Tibial artery (tissue), 4 donors: ENCODE results near the gene PNMT.

Experiments used
- DNase-seq, 2 donors: peaks; one replicate each; pipeline ENCODE4 v3.0.0-alpha.2; 2019
- H3K27ac ChIP-seq, 2 donors: fragments of 200-600 bp; sonication (generic) in 1 of 2; 1 replicate in 1 of 2; 2 replicates in 1 of 2; pipeline ENCODE4 v1.5.1; 2018 to 2019; ENCODE audit warnings: mild to moderate bottlenecking in 1 of 2
- H3K27me3 ChIP-seq, 2 donors: fragments of 200-600 bp; sonication (generic) in 1 of 2; one replicate each; pipeline versions ENCODE4 v1.5.1 to v1.6.0; 2016 to 2019
- H3K36me3 ChIP-seq, 3 donors: fragments of 200-600 bp; sonication (generic) in 2 of 3; one replicate each; pipeline ENCODE4 v1.5.1; 2016 to 2019; ENCODE audit warnings: mild to moderate bottlenecking in 2 of 3
- H3K4me1 ChIP-seq, 4 donors: fragments of 200-600 bp; sonication (generic) in 2 of 4; 1 replicate in 3 of 4; 2 replicates in 1 of 4; pipeline ENCODE4 v1.5.1; 2016 to 2019
- H3K4me3 ChIP-seq, 2 donors: fragments of 200-600 bp; sonication (generic) in 1 of 2; 1 replicate in 1 of 2; 2 replicates in 1 of 2; pipeline ENCODE4 v1.5.1; 2018 to 2019; ENCODE audit warnings: mild to moderate bottlenecking in 2 of 2
- H3K9me3 ChIP-seq, 3 donors: fragments of 200-600 bp; sonication (generic) in 1 of 3; one replicate each; pipeline ENCODE4 v1.5.1; 2016 to 2019
- intact Hi-C: fragments of 100-400 bp; cut with DNase I; formaldehyde crosslinking; loops from one replicate; pipeline ENCODE4 v1.15.0; 2023; ENCODE audit warnings: low total_unique reads
- TF ChIP-seq, protein P1 (sequence below), 2 experiments: fragments of 200-600 bp in 1 of 2; fragments of 450-650 bp in 1 of 2; IDR thresholded peaks; one replicate each; pipeline ENCODE4 v1.5.1; 2017 to 2019; ENCODE audit warnings: antibody characterized with exemption in 2 of 2, mild to moderate bottlenecking in 1 of 2, moderate library complexity in 1 of 2

Gene PNMT

DNA sequence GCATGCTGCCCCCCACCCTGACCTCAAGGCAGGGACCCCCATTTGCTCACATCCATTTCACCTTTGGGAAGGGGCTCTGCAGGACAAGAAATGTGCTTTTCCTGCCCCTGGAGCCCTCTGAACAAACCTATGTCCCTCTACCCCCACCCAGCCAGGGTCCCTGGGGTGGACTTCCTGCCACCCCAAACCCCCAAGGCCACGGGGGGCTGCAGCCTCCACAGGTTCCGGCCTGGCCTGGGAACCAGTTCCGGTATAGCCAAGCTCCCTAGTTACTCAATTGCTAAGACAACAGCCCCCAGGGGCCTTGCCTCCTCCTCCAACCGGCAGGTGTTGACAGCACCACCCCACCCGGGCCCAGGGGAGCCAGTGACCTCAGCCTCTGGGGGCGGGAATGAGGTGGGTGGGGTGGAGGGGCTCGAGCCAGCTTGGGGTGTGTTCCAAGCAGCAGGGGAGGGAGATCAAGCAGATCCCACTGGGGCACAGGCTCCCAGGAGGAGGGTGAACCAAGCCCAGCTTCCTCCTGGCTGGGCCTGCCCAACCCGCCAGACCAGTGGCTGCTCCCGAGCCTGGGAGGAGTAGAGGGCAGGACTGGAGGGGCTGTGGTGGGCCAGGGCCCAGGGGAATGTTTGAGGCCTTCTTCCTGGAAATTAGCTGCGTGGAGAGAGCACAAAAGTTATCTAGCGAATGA is 6.6 kb downstream of the PNMT start:
- TF ChIP-seq, protein P1, sequence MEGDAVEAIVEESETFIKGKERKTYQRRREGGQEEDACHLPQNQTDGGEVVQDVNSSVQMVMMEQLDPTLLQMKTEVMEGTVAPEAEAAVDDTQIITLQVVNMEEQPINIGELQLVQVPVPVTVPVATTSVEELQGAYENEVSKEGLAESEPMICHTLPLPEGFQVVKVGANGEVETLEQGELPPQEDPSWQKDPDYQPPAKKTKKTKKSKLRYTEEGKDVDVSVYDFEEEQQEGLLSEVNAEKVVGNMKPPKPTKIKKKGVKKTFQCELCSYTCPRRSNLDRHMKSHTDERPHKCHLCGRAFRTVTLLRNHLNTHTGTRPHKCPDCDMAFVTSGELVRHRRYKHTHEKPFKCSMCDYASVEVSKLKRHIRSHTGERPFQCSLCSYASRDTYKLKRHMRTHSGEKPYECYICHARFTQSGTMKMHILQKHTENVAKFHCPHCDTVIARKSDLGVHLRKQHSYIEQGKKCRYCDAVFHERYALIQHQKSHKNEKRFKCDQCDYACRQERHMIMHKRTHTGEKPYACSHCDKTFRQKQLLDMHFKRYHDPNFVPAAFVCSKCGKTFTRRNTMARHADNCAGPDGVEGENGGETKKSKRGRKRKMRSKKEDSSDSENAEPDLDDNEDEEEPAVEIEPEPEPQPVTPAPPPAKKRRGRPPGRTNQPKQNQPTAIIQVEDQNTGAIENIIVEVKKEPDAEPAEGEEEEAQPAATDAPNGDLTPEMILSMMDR (IDR thresholded peaks at IDR 0.05) = no peak
- Histone ChIP-seq H3K4me1 (peaks cover 7 to 76% (median 60%) of the 10 kb centered on the region in 4 donors), H3K36me3 (peaks cover 0 to 1% (median 0%) of the 10 kb centered on the region in 3 donors), H3K4me3 (peak overlapping the region in 1 of 2 donors; percentile 5), H3K9me3 (no peaks in the 10 kb centered on the region), H3K27ac (peak overlapping the region; percentile 84 to 88), H3K27me3 (no peaks in the 10 kb centered on the region)
- intact Hi-C loops = loop anchor here (5.0 kb wide), 1 partner anchor 38 kb away; the partner anchor contains the start of gene STARD3
- DNase-seq = peak; percentile 45 to 91

DNA sequence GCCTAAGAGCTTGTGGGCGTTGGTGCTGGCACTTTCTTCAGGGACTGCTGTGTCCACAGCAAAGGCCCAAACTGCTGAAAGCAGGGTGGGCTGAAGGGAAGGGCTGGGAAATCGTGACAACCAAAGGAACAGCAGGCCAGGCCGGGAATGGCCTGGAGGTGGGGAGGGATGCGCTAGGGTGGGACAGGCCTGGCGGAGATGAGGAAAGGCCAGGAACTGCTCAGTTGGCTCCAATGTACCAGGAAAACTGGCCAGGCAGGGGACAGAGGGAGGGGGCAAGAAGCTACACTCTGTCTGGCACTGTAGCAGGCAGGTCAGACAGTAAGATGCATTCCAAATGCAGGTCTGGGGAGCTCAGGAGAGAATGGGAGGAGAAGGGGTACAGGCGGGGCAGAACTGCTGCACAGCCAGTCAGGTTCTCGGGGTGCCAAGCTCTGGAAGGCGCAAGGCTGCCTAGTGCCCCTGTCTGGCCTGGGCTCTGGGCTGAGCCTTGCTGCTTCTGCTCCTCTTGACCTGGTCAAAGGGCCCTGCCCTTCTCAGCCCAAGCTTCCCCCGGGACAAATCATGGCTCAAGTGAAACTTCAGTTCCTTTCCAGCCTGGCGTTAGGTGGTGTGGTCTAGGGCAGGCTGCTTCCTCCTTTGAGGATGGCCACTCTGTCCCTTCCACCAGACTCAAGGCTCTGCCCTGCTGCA is 7.3 kb downstream of the PNMT start:
- Histone ChIP-seq H3K27ac (peak overlapping the region; percentile 84 to 88), H3K36me3 (peaks cover 0 to 8% (median 0%) of the 10 kb centered on the region in 3 donors), H3K4me3 (peak overlapping the region in 1 of 2 donors; percentile 5), H3K4me1 (peaks cover 7 to 83% (median 60%) of the 10 kb centered on the region in 4 donors), H3K27me3 (no peaks in the 10 kb centered on the region), H3K9me3 (no peaks in the 10 kb centered on the region)
- DNase-seq = no peak
- intact Hi-C loops = no loop called here
- TF ChIP-seq, protein P1 (IDR thresholded peaks at IDR 0.05) = no peak

DNA sequence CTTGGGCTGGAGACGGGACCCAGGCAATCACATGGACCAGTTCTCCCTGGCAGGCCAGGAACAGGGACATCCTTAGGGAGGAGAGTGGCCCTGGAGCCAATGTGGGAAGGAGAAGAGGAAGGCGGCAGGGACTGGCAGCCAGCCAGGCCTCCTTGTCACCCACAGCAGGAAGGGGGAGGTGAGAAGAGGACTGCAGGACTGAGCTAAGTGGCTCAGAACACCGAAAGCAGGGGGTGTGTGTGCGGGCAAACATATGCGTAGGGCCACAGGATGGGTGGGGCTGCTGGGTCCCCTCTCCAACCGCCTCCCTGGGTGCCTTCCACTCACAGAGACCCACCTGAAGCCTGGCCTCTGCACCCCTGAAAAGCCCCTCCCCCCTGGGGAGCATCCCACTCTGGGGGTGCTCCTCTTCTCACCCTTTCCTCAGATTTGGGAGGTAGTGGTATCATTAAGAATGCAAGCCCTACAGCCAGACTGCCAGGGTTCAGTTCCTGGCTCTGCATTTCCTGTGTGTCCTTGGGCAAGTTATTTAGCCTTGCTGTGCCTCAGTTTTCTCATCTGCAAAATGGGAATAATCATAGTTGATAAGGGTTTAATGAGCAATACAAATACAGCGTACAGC is 8.1 kb downstream of the PNMT start:
- H3K27me3 ChIP-seq = no peaks in the 10 kb centered on the region
- peaks cover 7 to 81% (median 56%) of the 10 kb centered on the region in 4 donors for H3K4me1 ChIP-seq
- H3K36me3 ChIP-seq = peaks cover 0 to 15% (median 0%) of the 10 kb centered on the region in 3 donors
- intact Hi-C loops = no loop called here
- H3K9me3 ChIP-seq = no peaks in the 10 kb centered on the region
- no peak overlapping the region for H3K4me3 ChIP-seq
- peak; percentile 84 to 96 for DNase-seq
- peak overlapping the region; percentile 84 to 88 for H3K27ac ChIP-seq
- TF ChIP-seq, protein P1 (IDR thresholded peaks at IDR 0.05) = no peak

DNA sequence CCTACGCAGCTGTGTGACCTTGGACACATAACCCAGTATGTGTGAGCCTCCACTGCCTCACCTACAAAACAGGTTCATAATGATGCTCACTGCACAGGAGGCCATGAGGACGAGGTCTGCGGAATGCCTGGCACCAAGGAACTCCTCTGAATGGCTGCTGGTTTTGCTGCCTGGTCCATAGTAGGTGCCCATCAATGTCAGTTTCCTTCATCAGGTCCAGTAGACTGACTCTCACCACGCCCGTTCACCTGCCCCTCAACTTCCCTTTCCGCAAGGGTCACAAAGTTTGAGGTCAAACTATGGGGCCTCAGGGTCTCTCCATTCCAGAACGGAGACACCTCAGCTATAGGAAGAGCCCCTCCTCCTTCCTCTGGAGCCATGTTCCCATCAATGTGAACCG is 8.8 kb downstream of the PNMT start:
- no peak for DNase-seq
- H3K36me3 ChIP-seq = peaks cover 0 to 15% (median 0%) of the 10 kb centered on the region in 3 donors
- H3K27ac ChIP-seq = peak overlapping the region; percentile 84 to 88
- TF ChIP-seq, protein P1 (IDR thresholded peaks at IDR 0.05) = no peak
- H3K9me3 ChIP-seq = no peaks in the 10 kb centered on the region
- H3K4me1 ChIP-seq = peaks cover 7 to 73% (median 49%) of the 10 kb centered on the region in 4 donors
- H3K27me3 ChIP-seq = no peaks in the 10 kb centered on the region
- peak overlapping the region in 1 of 2 donors; percentile 27 for H3K4me3 ChIP-seq
- intact Hi-C loops = no loop called here

DNA sequence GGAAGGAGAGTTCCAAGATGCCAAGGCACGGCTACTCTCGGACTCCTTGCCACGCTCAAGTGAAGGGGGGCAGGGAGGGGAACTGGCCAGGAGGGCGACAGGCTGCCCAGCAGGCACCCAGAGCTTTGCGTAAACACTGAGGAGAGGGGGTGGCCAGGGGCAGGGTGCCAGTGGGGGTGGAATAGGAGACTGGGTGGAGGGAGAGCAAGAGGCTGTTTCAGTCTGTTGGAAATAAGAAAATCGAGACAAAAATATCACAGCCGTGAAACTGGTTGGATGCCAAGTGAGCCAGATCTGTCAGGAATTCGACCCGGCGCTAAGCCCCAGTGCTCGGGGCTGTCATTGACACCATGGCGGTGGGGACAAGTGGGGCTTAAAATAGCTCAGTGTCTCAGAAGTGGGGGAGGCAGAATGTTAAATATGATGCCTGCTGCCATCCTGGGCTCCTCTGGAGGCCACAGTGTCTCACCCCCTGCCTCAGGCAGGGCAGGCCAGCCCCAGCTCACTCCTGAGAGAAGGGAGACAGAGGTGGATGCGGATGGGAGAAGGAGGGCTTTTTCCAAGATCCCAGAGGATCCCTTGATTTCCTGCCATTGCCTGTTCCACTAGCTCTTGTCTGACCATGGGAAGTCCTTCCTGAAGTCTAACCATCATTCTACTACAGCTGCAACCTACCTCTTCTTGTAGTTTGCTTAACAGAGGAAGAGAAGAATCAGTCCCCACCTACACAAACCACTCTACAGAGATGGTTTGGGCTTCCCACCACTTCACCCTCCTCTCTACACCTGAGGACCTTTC is 9.5 kb downstream of the PNMT start:
- Histone ChIP-seq H3K4me1 (peaks cover 7 to 67% (median 47%) of the 10 kb centered on the region in 4 donors), H3K27ac (peak overlapping the region; percentile 84 to 88), H3K4me3 (peak overlapping the region in 1 of 2 donors; percentile 27), H3K36me3 (peaks cover 0 to 22% (median 0%) of the 10 kb centered on the region in 3 donors), H3K9me3 (no peaks in the 10 kb centered on the region), H3K27me3 (no peaks in the 10 kb centered on the region)
- peak; percentile 80 to 97 for DNase-seq
- intact Hi-C loops = no loop called here
- TF ChIP-seq, protein P1 (IDR thresholded peaks at IDR 0.05) = no peak
